AG04450 (cell line): ENCODE results near the gene PRDM10. TPM values are rescaled to one million over a fixed set of nuclear protein-coding genes. Genes with fewer than 3 reads are reported as not detected.

ENCODE experiments used
- CTCF ChIA-PET: fragments of 300-600, 350-600 bp; formaldehyde crosslinking; extraction: SDS; loops from one replicate; lab custom pipeline; 2022; ENCODE audit warnings: antibody characterized with exemption, inconsistent platforms; lab: Charles Lee
- POLR2A ChIA-PET: fragments of 350-600 bp; formaldehyde crosslinking; extraction: SDS; loops from one replicate; lab custom pipeline; 2021; ENCODE audit warnings: antibody characterized with exemption, inconsistent platforms; lab: Yijun Ruan, JAX
- DNase-seq: peaks from one replicate; pipeline ENCODE4 v3.0.0-alpha.2; 2011; ENCODE audit warnings: low read depth, low spot score
- H3K27ac ChIP-seq: one replicate; pipeline ENCODE4 v1.5.1; 2012; ENCODE audit warnings: low read depth, low read length, control low read depth
- H3K27me3 ChIP-seq: one replicate; pipeline ENCODE4 v1.6.0; 2012; ENCODE audit warnings: low read length; ENCODE audit not compliant: control insufficient read depth, insufficient read depth
- H3K4me3 ChIP-seq: 2 replicates; pipeline ENCODE4 v1.5.1; 2011; ENCODE audit warnings: mild to moderate bottlenecking, low read depth, low read length, control low read depth
- H3K9me3 ChIP-seq: 2 replicates; pipeline ENCODE4 v1.5.1; 2012; ENCODE audit warnings: low read length; ENCODE audit not compliant: control insufficient read depth, insufficient read depth
- CTCF ChIP-seq: IDR thresholded peaks from 2 replicates; pipeline ENCODE4 v1.5.1; 2011; ENCODE audit warnings: low read depth, low read length, control low read depth, inconsistent platforms
- polyA plus RNA-seq: library from polyadenylated mRNA; depleted of rRNA; stranded (reverse); fragments of >200 nt; gene quantifications from 2 replicates; pipeline ENCODE4 v1.2.3, GENCODE V29; 2011; rRNA removed

The PRDM10 gene
- polyA plus RNA-seq, 1 experiment: 3.9 TPM

DNA sequence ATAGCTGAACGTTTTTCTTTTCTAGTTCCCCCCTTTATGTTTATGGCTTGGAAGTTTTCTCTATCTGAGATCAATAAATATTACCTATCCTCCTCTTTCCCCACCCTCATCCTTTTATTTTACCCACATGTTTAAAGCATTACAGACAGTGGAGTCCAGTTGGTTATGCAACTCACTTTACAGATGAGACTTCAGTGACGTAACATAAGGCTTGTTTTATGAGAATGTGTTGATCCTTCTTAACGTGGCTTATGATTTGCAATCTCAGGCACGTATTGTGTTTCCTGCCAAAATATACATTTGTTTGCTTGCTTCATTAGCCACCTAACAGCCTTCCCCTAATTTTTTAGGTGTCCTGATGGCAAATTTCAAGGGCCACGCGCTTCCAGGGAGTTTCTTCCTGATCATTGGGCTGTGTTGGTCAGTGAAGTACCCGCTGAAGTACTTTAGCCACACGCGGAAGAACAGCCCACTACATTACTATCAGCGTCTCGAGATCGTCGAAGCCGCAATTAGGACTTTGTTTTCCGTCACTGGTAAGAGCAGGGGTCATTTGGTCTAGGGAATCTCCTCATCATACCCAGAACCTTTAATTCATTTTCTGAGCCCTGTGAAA, 150.4 kb downstream of the PRDM10 start:
- no peak overlapping the region for H3K27ac ChIP-seq
- no peaks in the 10 kb centered on the region; the same call in 1 of the 2 replicates for H3K9me3 ChIP-seq
- peaks cover 39% of the 10 kb centered on the region for H3K27me3 ChIP-seq
- ChIA-PET POLR2A (no interaction called here), CTCF (no interaction called here)
- TF ChIP-seq CTCF: no peak
- no peak overlapping the region for H3K4me3 ChIP-seq
- DNase-seq: no peak

Other genes with a start within 250 kb of the PRDM10 start
- gene TMEM45B, start 187.0 kb downstream of the PRDM10 start, polyA plus RNA-seq: not detected in 2 replicates
- 12.7 TPM in 2 replicates for gene NFRKB, start 107.3 kb downstream of the PRDM10 start, polyA plus RNA-seq
- gene APLP2, start 67.1 kb upstream of the PRDM10 start, polyA plus RNA-seq: 238 and 273 TPM in 2 replicates
- gene ST14, start 156.9 kb upstream of the PRDM10 start, polyA plus RNA-seq: 0.10 TPM in 1 of 2 replicates, not detected in the other